Calu3 (cell line): ENCODE results near the gene POLN. TPM values are rescaled to one million over a fixed set of nuclear protein-coding genes. Genes with fewer than 3 reads are reported as not detected.

ENCODE experiments used
- BruUV-seq: library from RNA; stranded (reverse); fragments of 400-500 nt; replicated peaks from 2 replicates; lab custom pipeline; 2021; lab: Mats Ljungman, UMichigan
- CTCF ChIA-PET: fragments of 300-600 bp; sonication (Branson Sonifier 250); formaldehyde crosslinking; loops from one replicate; lab custom pipeline; 2022; ENCODE audit warnings: antibody characterized with exemption; lab: Charles Lee
- DNase-seq: peaks from one replicate; pipeline ENCODE4 v3.0.0; 2022
- H3K27ac Mint-ChIP-seq: one replicate; pipeline ENCODE4 v1.8.0; 2022; ENCODE audit warnings: mixed read lengths; ENCODE audit not compliant: unreplicated experiment
- H3K27me3 Mint-ChIP-seq: one replicate; pipeline ENCODE4 v1.8.0; 2022; ENCODE audit warnings: mixed read lengths; ENCODE audit not compliant: unreplicated experiment
- H3K36me3 Mint-ChIP-seq: one replicate; pipeline ENCODE4 v1.8.0; 2022; ENCODE audit warnings: mild to moderate bottlenecking, moderate library complexity, mixed read lengths; ENCODE audit not compliant: insufficient read depth, unreplicated experiment
- H3K4me1 Mint-ChIP-seq: one replicate; pipeline ENCODE4 v1.8.0; 2022; ENCODE audit warnings: mild to moderate bottlenecking, low read depth, mixed read lengths; ENCODE audit not compliant: unreplicated experiment
- H3K4me3 Mint-ChIP-seq: one replicate; pipeline ENCODE4 v1.8.0; 2022; ENCODE audit warnings: mild to moderate bottlenecking, low read depth, moderate library complexity, mixed read lengths; ENCODE audit not compliant: unreplicated experiment
- H3K9me3 Mint-ChIP-seq: one replicate; pipeline ENCODE4 v1.8.0; 2022; ENCODE audit warnings: low read depth, mixed read lengths; ENCODE audit not compliant: unreplicated experiment
- CTCF ChIP-seq: fragments of 200-600 bp; IDR thresholded peaks from one replicate; pipeline ENCODE4 v1.8.0; 2022; ENCODE audit warnings: antibody characterized with exemption; ENCODE audit not compliant: unreplicated experiment
- intact Hi-C: fragments of 100-400 bp; cut with micrococcal nuclease; formaldehyde crosslinking; loops from one replicate; pipeline ENCODE4 v1.10.0; 2022; ENCODE audit not compliant: unreplicated experiment
- total RNA-seq: library from RNA; stranded (reverse); gene quantifications from 2 replicates; pipeline ENCODE4 v1.2.3, GENCODE V29; 2022

Gene POLN
- total RNA-seq, 1 experiment from 2014 or later, result 4.1 TPM

- Mint-ChIP-seq H3K27ac (no peak overlapping the region), H3K4me3 (no peak overlapping the region), H3K27me3 (peaks cover 32% of the 10 kb centered on the region), H3K4me1 (no peaks in the 10 kb centered on the region), H3K9me3 (no peaks in the 10 kb centered on the region), H3K36me3 (no peaks in the 10 kb centered on the region)
- intact Hi-C loops, result no loop called here
- TF ChIP-seq CTCF, result no peak
- CTCF ChIA-PET, result no interaction called here
- no peak for DNase-seq
- no TSS peak for BruUV-seq
Measured at GRCh38 chr4:2270341-2271165, 28.6 kb upstream of the POLN start.

GRCh38 chr4:2269618-2270163 lies 27.8 kb upstream of the POLN start:
- intact Hi-C loops, result no loop called here
- no TSS peak for BruUV-seq
- Mint-ChIP-seq H3K27me3 (peaks cover 24% of the 10 kb centered on the region), H3K9me3 (no peaks in the 10 kb centered on the region), H3K4me1 (no peaks in the 10 kb centered on the region), H3K27ac (no peak overlapping the region), H3K36me3 (no peaks in the 10 kb centered on the region), H3K4me3 (no peak overlapping the region)
- CTCF ChIA-PET, result no interaction called here
- no peak for TF ChIP-seq CTCF
- DNase-seq, result no peak

- intact Hi-C loops, result no loop called here
- no peaks in the 10 kb centered on the region for H3K4me1 Mint-ChIP-seq
Measured at GRCh38 chr4:2269206-2269531, 27.2 kb upstream of the POLN start.

More at GRCh38 chr4:2269206-2269531, 27.2 kb upstream of the POLN start:
- DNase-seq, result no peak
- Mint-ChIP-seq H3K27me3 (peaks cover 18% of the 10 kb centered on the region), H3K36me3 (no peaks in the 10 kb centered on the region), H3K27ac (no peak overlapping the region), H3K9me3 (no peaks in the 10 kb centered on the region), H3K4me3 (no peak overlapping the region)
- no TSS peak for BruUV-seq
- TF ChIP-seq CTCF, result no peak
- CTCF ChIA-PET, result no interaction called here
